Measurements from ENCODE around the gene ZNF138.

- TF ChIP-seq, protein P1, sequence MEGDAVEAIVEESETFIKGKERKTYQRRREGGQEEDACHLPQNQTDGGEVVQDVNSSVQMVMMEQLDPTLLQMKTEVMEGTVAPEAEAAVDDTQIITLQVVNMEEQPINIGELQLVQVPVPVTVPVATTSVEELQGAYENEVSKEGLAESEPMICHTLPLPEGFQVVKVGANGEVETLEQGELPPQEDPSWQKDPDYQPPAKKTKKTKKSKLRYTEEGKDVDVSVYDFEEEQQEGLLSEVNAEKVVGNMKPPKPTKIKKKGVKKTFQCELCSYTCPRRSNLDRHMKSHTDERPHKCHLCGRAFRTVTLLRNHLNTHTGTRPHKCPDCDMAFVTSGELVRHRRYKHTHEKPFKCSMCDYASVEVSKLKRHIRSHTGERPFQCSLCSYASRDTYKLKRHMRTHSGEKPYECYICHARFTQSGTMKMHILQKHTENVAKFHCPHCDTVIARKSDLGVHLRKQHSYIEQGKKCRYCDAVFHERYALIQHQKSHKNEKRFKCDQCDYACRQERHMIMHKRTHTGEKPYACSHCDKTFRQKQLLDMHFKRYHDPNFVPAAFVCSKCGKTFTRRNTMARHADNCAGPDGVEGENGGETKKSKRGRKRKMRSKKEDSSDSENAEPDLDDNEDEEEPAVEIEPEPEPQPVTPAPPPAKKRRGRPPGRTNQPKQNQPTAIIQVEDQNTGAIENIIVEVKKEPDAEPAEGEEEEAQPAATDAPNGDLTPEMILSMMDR (conservative IDR thresholded peaks at IDR 0.05; ENCODE audit: low read depth in 2 of 2): no peak
- TF ChIP-seq POLR2AphosphoS5 (IDR thresholded peaks at IDR 0.05; ENCODE audit: low read depth): no peak
- no peak for TF ChIP-seq CREB1 (CRISPR knock-in tag; IDR thresholded peaks at IDR 0.05; ENCODE audit: low read depth)
- TF ChIP-seq, protein P2, sequence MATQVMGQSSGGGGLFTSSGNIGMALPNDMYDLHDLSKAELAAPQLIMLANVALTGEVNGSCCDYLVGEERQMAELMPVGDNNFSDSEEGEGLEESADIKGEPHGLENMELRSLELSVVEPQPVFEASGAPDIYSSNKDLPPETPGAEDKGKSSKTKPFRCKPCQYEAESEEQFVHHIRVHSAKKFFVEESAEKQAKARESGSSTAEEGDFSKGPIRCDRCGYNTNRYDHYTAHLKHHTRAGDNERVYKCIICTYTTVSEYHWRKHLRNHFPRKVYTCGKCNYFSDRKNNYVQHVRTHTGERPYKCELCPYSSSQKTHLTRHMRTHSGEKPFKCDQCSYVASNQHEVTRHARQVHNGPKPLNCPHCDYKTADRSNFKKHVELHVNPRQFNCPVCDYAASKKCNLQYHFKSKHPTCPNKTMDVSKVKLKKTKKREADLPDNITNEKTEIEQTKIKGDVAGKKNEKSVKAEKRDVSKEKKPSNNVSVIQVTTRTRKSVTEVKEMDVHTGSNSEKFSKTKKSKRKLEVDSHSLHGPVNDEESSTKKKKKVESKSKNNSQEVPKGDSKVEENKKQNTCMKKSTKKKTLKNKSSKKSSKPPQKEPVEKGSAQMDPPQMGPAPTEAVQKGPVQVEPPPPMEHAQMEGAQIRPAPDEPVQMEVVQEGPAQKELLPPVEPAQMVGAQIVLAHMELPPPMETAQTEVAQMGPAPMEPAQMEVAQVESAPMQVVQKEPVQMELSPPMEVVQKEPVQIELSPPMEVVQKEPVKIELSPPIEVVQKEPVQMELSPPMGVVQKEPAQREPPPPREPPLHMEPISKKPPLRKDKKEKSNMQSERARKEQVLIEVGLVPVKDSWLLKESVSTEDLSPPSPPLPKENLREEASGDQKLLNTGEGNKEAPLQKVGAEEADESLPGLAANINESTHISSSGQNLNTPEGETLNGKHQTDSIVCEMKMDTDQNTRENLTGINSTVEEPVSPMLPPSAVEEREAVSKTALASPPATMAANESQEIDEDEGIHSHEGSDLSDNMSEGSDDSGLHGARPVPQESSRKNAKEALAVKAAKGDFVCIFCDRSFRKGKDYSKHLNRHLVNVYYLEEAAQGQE (IDR thresholded peaks at IDR 0.05; ENCODE audit: unreplicated experiment): no peak
- TF ChIP-seq EZH2 (IDR thresholded peaks at IDR 0.05; ENCODE audit: low read depth, unreplicated experiment): no peak
- TF ChIP-seq ZNF331 (CRISPR knock-in tag; IDR thresholded peaks at IDR 0.05; ENCODE audit: low read depth): no peak
These were observed 948 bp downstream of the ZNF138 start for GRCh38 chr7:64795176-64795575.

Measured in GM23338 (cell line).